NOMO-1 (cell line): ENCODE measurements around the gene PRSS33.

ENCODE experiments used
- DNase-seq, 2 experiments: peaks; one replicate each; lab custom pipeline; 2025; ENCODE audit not compliant: unreplicated experiment in 2 of 2; lab: John Stamatoyannopoulos, UW

Gene PRSS33

DNA sequence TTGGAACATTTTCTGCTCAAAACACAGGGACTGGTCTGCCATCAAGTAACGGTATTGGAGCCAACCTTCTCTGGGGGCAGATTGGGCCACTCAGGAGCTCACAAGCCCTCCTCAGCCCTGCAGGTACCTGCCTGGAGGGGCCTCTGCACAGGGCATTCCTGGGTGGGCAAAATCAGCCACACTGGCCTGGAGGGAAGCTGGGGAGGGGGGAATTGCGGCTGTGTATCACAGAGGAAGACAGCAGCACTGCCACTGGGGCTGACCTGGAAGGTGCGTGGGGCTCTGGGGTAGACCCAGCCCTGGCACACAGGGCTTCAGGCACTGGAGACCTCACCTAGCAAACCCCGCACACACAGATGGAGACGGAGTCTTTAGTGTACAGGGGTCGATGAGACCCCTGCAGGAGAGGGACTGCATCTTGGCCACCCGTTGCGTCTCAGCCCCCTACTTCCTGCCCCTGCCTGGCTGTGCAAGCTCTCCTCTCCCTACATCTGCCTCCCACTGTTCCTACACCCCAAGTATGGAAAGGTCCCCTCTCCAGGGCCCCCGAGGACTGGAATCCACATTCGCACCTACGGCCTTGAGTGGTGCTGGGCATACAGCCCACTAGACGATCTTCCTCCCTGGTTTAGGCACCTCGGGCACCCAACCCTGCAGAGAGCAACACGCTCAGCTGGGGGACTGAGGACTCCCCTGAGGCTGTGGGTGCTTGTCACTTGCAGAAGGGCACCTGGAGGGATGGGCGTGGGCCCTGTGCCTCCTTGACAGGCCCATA lies 42.1 kb downstream of the PRSS33 start:
- DNase-seq: no peak

DNA sequence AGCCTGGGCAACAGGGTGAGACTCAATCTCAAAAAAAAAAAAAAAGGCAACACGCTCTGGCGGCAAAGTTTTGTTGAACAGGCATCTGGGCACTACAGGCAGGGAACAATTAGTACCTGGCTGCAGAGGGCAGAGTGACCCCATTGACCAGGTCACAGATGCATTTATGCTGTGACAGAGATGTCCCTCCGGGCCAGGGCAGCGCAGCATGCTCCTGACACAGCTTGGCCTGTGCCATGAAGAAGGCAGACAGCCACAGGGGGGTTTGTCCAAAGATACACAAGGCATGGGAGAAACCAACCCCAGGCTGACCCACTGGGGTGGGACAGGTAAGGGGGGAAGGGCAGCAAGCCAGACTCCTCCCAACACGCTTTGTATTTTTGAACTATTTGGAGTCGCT lies 42.6 kb downstream of the PRSS33 start:
- no peak for DNase-seq

DNA sequence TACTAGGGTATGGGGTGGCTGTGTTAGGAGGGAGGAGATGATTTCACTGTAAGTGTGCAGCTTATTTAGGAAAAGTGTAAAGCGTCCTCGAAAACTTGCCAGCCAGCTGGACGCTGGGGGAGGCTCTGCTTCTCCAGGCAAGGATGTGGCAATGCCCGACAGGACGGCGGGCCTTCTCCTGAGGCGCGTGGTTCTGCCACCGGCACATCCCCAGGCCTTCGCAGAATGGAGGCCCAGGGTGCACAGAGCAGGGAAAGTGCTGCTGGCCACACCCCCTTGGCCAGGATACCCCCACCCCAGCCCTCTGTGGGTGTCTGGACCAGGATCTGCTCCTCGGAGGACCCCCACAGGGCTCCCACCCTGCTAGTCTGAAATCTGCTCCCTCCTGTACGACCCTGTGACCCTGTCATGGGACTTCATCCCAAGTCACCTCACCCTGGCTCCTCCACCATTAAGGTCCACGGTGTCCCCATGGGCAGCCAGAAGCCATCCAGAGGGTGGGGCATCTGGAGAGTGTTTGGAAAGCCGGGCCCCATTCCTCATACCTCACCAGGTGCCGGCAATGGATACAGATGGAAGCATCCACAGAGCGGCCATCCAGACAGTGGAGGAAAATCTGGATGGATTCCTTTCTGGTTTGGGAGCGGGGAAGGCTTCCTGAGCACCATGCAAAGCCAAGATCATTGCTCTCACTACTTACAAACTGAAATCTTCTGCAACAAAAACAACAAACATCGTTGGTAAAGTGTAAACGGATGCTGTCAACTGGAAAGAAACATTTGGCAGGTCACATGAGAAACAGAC lies 44.2 kb downstream of the PRSS33 start:
- no peak for DNase-seq

DNA sequence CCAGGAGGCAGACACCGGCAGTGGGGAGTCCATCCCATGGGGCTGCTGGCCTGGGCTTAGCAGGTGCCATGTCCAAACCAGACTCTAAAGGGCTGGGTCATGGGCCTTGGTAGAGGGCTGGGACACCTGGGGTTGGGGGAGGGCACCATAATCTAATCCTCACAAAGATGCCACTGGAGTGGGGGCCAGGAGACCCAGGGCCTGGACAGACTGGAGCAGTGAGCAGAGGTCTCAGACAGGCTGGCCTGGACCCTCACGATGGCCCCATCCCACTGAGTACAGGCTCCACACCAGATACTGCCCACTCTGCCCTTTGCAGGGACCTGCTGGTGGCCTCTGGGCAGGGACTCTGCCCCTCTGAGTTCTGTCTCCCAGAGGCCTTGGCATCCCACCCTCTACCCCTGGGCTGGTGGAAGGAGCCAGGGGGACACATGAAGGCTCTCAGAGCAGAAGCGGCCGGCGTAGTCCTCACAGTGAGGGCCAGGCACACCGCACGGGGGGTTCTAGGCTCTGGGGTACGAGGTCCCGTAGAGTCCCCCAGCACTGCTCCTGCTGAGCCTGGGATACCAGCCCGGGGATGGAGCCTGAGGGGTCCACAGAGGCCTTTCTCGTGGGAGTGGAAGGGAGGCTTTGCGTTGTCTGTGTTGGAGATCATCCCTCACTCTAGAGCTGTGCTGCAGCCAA lies 44.9 kb downstream of the PRSS33 start:
- DNase-seq: no peak

DNA sequence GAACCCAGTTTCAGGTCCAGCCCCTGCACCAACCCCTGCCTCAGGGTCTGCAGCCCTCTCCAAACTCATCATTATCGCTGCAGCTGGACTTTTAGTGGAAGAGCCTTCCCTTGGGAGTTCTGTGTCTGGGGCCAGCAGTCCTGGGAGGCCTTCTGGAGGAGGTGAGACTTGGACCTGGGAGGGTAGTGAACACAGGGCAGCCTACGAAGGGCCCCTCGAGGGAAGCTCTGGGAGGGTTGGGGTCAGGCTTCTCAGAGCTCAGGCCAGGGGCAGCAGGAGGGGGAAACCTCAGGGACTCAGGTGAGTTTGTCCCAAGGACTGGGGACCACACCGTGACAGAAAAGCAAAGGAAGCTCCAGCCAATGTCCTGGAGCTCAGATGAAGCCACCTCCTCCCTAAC lies 46.2 kb downstream of the PRSS33 start:
- DNase-seq: no peak

DNA sequence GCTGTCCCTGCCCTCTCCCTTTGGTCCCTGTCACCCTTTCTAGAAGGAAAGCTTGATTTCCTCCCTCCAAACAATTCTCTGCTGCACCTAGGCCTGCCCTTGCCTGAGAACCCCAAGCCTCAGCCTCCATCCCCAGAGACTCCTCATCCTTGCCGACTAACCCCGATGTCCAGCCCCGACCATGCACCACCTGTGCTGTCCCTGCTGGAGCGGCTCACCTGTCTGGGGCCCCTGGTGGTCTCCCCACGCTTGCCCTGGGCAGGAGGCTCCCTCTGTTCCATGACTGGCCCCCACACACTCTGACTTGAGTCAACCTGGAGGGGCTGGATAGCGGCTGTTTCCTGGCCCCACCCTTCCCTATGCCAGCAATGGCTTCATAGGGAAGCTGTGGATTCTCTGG lies 46.9 kb downstream of the PRSS33 start:
- DNase-seq: no peak

DNA sequence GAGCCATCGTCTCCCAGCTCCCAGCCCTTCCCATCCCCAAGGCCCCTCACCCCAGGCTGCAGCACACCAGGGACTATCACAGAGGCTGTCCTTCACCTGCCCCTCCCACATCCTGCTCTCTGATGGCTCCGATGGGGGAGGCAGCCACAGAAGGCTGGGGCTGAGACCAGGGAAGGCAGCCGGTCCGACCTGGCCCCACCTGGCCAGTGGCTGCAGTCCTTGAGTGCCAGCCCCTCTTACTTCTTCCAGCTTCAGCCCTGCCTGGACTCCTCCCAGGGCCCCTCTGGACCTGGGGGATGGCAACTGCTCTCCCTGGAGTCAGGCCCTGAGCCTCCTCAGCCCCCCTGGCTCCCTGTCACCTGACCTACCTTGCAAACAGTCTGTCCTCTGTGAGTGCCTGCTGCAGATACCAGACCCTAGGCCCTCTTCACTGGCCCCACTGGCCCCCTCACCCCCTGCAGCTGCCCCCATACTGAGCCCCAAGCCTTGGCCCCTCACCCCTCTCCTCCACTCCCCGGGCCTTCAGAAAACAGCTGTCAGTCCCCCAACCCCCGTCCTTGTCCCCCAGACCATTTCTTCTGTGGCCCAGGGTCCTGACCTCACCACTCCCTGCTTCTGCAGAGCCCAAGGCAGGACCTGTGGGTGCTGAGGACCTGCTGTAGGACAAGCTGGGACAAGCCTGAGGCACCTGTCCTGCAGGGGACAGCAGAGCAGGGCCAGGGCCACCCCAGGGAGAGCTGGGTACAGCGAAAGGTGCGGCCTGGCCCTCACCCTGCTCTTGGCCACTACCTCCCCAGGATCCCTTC lies 47.5 kb downstream of the PRSS33 start:
- no peak for DNase-seq

DNA sequence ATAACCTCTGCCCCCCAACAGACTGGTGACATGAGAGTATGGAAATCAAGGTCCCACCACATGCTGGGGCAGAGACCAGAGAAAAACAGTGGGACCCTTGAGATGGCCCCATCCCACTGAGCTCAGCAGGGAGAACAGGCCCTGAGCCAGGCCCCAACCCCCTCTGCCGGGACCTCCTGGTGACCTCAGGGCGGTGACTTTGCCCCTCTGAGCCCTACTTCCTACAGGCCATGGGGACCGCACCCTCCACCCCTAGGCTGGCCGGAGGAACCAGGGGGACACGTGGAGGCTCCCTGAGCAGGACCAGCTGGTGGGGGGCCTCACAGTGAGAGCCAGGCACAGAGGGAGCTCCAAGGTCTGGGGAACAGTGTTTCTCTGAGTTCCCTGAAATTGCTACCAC lies 48.7 kb downstream of the PRSS33 start:
- no peak for DNase-seq

DNA sequence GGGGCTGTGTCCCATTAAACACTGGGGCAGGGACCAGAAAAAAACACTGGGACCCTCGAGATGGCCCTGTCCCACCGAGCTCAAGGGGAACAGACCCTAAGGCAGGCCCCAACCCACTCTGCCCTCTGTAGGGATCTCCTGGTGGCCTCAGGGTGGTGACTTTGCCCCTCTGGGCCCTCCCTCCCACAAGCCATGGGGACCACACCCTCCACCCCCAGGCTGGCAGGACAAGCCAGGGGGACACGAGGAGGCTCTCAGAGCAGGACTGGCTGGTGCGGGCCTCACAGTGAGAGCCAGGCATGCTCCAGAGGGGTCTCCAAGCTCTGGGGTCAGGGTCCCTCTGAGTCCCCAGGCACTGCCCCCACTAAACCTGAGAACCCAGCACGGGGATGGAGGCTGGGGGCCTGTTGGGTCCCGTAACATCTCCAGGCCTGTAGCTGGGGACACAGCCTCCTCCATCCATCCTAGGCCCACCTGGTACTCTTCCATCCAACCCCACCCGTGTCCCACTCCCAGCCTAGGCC lies 49.4 kb downstream of the PRSS33 start:
- no peak for DNase-seq

DNA sequence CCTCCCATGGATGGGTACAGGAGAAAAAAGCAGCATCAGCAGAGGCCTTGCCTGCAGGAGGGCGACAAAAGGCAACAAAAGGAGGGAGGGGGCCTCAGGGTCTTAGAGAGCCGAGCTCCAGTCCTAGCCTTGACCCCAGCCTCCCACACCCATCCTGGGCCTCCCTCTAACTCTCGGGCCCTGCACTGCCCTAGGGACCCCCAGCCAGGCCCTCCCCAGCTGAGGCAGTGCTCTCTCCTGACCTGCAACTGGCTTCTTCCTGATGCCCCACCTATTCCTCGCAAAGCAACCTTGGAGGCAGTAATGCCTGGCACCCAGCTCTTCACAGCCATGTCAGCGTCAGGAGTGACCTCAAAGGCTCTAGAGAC lies 50.1 kb downstream of the PRSS33 start:
- no peak for DNase-seq

DNA sequence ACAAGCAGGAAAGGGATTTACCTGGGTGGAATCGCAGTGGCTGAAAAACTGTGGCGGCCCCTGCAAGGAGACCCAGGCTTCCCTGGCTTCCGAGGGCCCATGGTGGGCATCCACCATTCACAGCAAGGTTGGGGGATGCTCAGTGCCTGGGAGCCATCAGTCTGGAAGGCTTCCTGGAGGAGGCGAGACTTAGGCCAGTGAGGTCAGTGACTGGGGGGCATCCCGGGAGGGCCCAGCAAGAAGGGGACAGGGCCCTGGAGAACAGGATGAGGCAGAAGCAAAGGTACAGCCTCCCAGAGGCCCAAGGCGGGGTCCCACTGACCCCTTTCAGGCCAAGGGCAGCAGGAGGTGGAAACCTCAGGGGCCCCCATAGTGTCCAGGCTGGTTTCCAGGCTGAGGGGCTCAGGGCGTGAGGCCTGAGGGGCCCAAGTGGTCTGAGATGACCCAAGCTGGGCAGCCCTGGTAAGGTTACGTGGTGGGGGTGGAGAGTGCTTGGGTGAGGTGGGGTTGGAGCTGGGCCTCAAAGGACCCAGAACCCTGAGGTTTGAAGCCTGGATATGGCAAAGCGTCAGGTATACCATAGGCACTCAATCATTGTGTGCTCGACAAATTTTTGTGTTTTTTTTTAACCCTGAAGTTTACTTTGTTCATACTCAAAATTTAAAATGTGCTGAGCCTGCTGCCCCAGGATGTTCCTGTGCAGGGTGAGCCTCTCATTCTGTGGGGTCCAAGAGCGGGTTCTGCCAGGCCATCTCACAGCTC lies 50.7 kb downstream of the PRSS33 start:
- DNase-seq: no peak

DNA sequence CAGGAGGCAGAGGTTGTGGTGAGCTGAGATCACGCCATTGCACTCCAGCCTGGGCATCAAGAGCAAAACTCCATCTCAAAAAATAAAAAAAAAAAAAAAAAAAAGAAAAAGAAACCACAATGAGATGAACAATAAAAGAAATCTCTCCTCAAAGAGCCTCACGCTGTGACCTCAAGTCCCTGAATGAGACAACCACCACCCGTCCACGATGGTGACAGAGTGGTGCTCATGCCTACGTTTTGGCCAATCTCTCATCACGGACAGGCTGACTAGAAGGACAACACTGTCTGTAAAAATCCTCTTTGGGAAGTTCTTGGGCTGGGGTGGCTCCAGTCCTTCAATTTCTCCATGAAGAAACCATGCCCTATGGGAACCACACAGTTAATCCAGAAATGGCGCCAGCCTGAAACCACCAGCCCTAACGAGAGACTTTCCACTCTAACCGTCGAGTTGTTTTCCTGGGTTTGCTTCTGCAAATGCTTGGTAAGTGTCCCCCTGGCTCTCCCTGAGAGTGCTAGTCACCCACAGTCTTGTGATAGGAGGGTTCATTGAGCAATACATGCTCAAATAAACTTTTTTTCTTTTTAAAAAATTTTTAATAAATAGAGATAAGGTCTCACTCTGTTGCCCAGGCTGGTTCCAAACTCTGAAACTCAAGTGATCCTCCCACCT lies 52.4 kb downstream of the PRSS33 start:
- peak in 1 of 2 experiments; percentile 15 for DNase-seq
